HepG2 (cell line): Measurements from ENCODE around the gene THRA. TPM values are rescaled to one million over a fixed set of nuclear protein-coding genes. Genes with fewer than 3 reads are reported as not detected.

Experiments
- ATAC-seq: fragments of 200-7000 bp; cut with Tn5 transposase; 3 replicates; pipeline ENCODE4 v1.9.1; 2020; ENCODE audit warnings: mild to moderate bottlenecking, moderate library complexity
- BruUV-seq: library from RNA; stranded (reverse); fragments of 400-500 nt; replicated peaks from 2 replicates; lab custom pipeline; 2021; lab: Mats Ljungman, UMichigan
- CTCF ChIA-PET: fragments of 300-600 bp; formaldehyde crosslinking; extraction: SDS; loops from one replicate; lab custom pipeline; 2021; ENCODE audit warnings: low total read pairs, inconsistent platforms, low intra/inter-chr PET ratio; lab: Yijun Ruan, JAX
- POLR2A ChIA-PET: fragments of 350-600 bp; sonication (Branson Sonifier 250); formaldehyde crosslinking; loops from one replicate; lab custom pipeline; 2020; ENCODE audit warnings: antibody characterized with exemption, inconsistent platforms; lab: Yijun Ruan, JAX
- DNase-seq: peaks from one replicate; pipeline ENCODE4 v3.0.0-alpha.2; 2015; ENCODE audit warnings: low spot score
- FAIRE-seq: peaks from 3 replicates; lab custom pipeline; 2011; peaks lifted over from hg19 to GRCh38; lab: Jason Lieb, UNC
- H2AFZ ChIP-seq: one replicate; pipeline ENCODE4 v1.6.1; 2011; ENCODE audit warnings: low read length, inconsistent platforms
- H3K27ac ChIP-seq: fragments of 300-600 bp; 3 replicates; pipeline ENCODE4 v1.8.0; 2011; ENCODE audit warnings: mixed run types, mild to moderate bottlenecking, mixed read lengths, low read length, inconsistent platforms; ENCODE audit not compliant: insufficient read depth; ENCODE audit errors: extremely low read length
- H3K27me3 ChIP-seq, 2 experiments: fragments of 200-600 bp in 1 of 2; 2 replicates in 1 of 2; 3 replicates in 1 of 2; pipeline versions ENCODE4 v1.6.0 to v1.8.0; 2011; ENCODE audit warnings: low read length in 2 of 2, mild to moderate bottlenecking in 2 of 2, moderate library complexity in 2 of 2, inconsistent platforms in 1 of 2; ENCODE audit not compliant: insufficient read depth in 2 of 2, control insufficient read depth in 1 of 2
- H3K36me3 ChIP-seq, 2 experiments: fragments of 200-600 bp in 1 of 2; replicated peaks in 1 of 2; 2 replicates in 1 of 2; 3 replicates in 1 of 2; pipeline versions ENCODE4 v1.5.1 to v1.8.0; 2011; ENCODE audit warnings: low read length in 2 of 2, inconsistent platforms in 1 of 2; ENCODE audit not compliant: insufficient read depth in 2 of 2, control insufficient read depth in 1 of 2
- H3K4me1 ChIP-seq: 2 replicates; pipeline ENCODE4 v1.5.1; 2012; ENCODE audit warnings: low read length, inconsistent platforms; ENCODE audit not compliant: insufficient read depth
- H3K4me2 ChIP-seq: 2 replicates; pipeline ENCODE4 v1.6.0; 2011; ENCODE audit warnings: low read depth, low read length, inconsistent platforms
- H3K4me3 ChIP-seq, 3 experiments: fragments of 200-600 bp in 1 of 3; sonication (generic), shearing (Covaris generic) in 1 of 3; replicated peaks in 1 of 3; 2 replicates each; pipeline ENCODE4 v1.5.1; 2011 to 2016; ENCODE audit warnings: low read length in 3 of 3, inconsistent platforms in 2 of 3, low read depth in 2 of 3, mild to moderate bottlenecking in 2 of 3, control low read depth in 1 of 3, mixed read lengths in 1 of 3; ENCODE audit not compliant: insufficient read depth in 1 of 3
- H3K79me2 ChIP-seq: one replicate; pipeline ENCODE4 v1.6.1; 2011; ENCODE audit warnings: low read length, inconsistent platforms; ENCODE audit not compliant: insufficient read depth
- H3K9ac ChIP-seq: 2 replicates; pipeline ENCODE4 v1.6.0; 2011; ENCODE audit warnings: mild to moderate bottlenecking, low read depth, low read length, inconsistent platforms; ENCODE audit not compliant: insufficient read depth
- H3K9me3 ChIP-seq: 2 replicates; pipeline ENCODE4 v1.5.1; 2012; ENCODE audit warnings: mild to moderate bottlenecking, low read length
- H4K20me1 ChIP-seq: 2 replicates; pipeline ENCODE4 v1.6.0; 2011; ENCODE audit warnings: inconsistent platforms, mild to moderate bottlenecking, low read length, moderate library complexity; ENCODE audit not compliant: insufficient read depth
- EEA1 ChIP-seq: sonication (generic); formaldehyde crosslinking; IDR thresholded peaks from 2 replicates; pipeline ENCODE4 v1.5.1; 2020; ENCODE audit warnings: mild to moderate bottlenecking, missing genetic modification reagents, borderline replicate concordance
- SAFB2 ChIP-seq: sonication (generic); formaldehyde crosslinking; IDR thresholded peaks from 2 replicates; pipeline ENCODE4 v1.5.1; 2020; ENCODE audit warnings: missing genetic modification reagents, low read depth, mild to moderate bottlenecking, borderline replicate concordance
- SUZ12 ChIP-seq: fragments of 150-350 bp; IDR thresholded peaks from 2 replicates; pipeline ENCODE4 v1.6.1; 2014; ENCODE audit warnings: low read depth, low read length
- ZNF501 ChIP-seq: sonication (generic); formaldehyde crosslinking; IDR thresholded peaks from 2 replicates; pipeline ENCODE4 v1.5.1; 2020; ENCODE audit warnings: mild to moderate bottlenecking, moderate library complexity, missing genetic modification reagents
- ZNF687 ChIP-seq: sonication (generic); formaldehyde crosslinking; IDR thresholded peaks from 2 replicates; pipeline ENCODE4 v1.5.1; 2020; ENCODE audit warnings: mild to moderate bottlenecking, missing genetic modification reagents, moderate library complexity
- WGBS: methylation state at CpG from one replicate; pipeline ENCODE4 v1.1.6; 2017; ENCODE audit warnings: low lambda C conversion rate; 5-methylcytosine and 5-hydroxymethylcytosine counted together
- in situ Hi-C: cut with HindIII; loops from 2 replicates; pipeline ENCODE4 v1.10.0; 2017; ENCODE audit warnings: low pct_unique_long_range_greater_than_20kb; ENCODE audit not compliant: extremely low pct_ligation_motif_present
- intact Hi-C: fragments of 100-400 bp; cut with micrococcal nuclease; formaldehyde crosslinking; loops from one replicate; pipeline ENCODE4 v1.10.0; 2022; ENCODE audit not compliant: unreplicated experiment
- polyA plus RNA-seq, 8 experiments: library from polyadenylated mRNA; depleted of rRNA in 3 of 8; stranded (reverse) in 7 of 8; unstranded in 1 of 8; fragments of >200 nt; fragmentation: Illumina TruSeq in 4 of 8; extraction: Trizol in 4 of 8; gene quantifications; 2 replicates each; pipeline versions ENCODE4 v1.2.1 to v1.2.3, GENCODE V29; 2011 to 2016; ENCODE audit warnings: low read depth in 4 of 8, missing spikeins in 1 of 8, mixed read lengths in 1 of 8; ENCODE audit not compliant: insufficient read depth in 1 of 8
- total RNA-seq, 5 experiments: library from RNA; depleted of rRNA; stranded (reverse); fragments of >200 nt; fragmentation: Illumina TruSeq; extraction: Trizol; gene quantifications; 2 replicates each; pipeline ENCODE4 v1.2.3, GENCODE V29; 2016; ENCODE audit warnings: low read depth in 1 of 5
- TF ChIP-seq, protein P1 (sequence below): sonication (generic); formaldehyde crosslinking; IDR thresholded peaks from 2 replicates; pipeline ENCODE4 v1.5.0; 2020; ENCODE audit warnings: mild to moderate bottlenecking, missing genetic modification reagents, borderline replicate concordance
- TF ChIP-seq, protein P2 (sequence below): sonication (generic); formaldehyde crosslinking; IDR thresholded peaks from 2 replicates; pipeline ENCODE4 v1.4.0; 2020; ENCODE audit warnings: missing genetic modification reagents, borderline replicate concordance
- TF ChIP-seq, protein P3 (sequence below): sonication (generic); formaldehyde crosslinking; IDR thresholded peaks from 2 replicates; pipeline ENCODE4 v1.8.0; 2022; ENCODE audit warnings: missing genetic modification reagents, mild to moderate bottlenecking, moderate library complexity, borderline replicate concordance

THRA gene
- total and polyA plus RNA-seq, 2 of the 13 experiments (the other 11 are each of a cell fraction or from before 2014, with no cell fraction given): 8.0 to 9.9 TPM

DNA sequence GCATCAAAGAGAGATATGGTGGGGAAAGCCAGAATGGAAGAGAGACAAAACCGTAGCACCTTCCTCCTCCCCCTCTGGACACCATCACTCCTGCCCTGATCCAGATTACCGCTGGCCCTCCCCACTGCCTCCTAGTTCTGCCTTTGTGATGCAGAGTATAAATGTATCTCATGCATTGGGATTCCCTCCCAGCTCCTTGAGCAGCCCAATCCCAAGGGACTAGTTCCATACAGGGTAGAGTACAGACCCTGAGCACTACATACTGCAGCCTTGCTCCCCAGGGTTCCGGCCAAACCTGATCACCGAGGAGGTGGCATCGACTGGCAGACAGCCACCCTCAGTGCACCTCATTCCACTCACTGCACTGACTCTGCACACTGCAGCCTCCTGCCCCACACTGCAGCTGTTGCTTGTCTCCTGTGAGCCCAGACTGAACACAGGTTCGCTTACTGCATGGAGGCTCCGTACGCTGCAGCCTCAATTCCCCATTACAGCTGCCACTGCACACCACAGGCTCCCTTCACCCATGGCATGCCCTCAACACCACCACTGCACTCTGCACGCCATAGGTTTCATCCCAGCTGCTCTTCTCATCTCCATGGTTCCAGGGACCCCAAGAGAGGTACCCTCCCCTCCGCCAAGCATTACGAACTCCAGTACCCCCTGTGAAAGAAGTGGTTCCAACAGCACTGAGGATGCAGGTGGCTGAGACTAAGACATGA, 1.7 kb upstream of the THRA start:
- in situ Hi-C loops: no loop called here

More for the DNA sequence above, 1.7 kb upstream of the THRA start:
- Histone ChIP-seq H2AFZ (no peak overlapping the region), H3K27ac (no peak overlapping the region), H3K4me1 (peaks cover 62% of the 10 kb centered on the region), H3K9me3 (no peaks in the 10 kb centered on the region), H3K4me2 (peak overlapping the region; percentile 23), H3K36me3 (no peaks in the 10 kb centered on the region), H3K27me3 (peaks cover 4 to 39% of the 10 kb centered on the region in 2 experiments; a peak in 4 of 5 replicates), H3K79me2 (peaks cover 6% of the 10 kb centered on the region), H3K9ac (no peak overlapping the region), H3K4me3 (peak overlapping the region in 1 of 3 experiments; percentile 72; a peak in 1 of 6 replicates), H4K20me1 (no peaks in the 10 kb centered on the region)
- WGBS: 43% methylated on average over 11 of the region's 11 CpGs
- no TSS peak for BruUV-seq
- 0 out of 2 replicates have a peak, but pooled peaks have one; percentile 20 for TF ChIP-seq ZNF501 (CRISPR knock-in tag)
- peak; percentile 24; the same call in 1 of the 2 replicates for TF ChIP-seq ZNF687 (CRISPR knock-in tag)
- TF ChIP-seq, protein P1, sequence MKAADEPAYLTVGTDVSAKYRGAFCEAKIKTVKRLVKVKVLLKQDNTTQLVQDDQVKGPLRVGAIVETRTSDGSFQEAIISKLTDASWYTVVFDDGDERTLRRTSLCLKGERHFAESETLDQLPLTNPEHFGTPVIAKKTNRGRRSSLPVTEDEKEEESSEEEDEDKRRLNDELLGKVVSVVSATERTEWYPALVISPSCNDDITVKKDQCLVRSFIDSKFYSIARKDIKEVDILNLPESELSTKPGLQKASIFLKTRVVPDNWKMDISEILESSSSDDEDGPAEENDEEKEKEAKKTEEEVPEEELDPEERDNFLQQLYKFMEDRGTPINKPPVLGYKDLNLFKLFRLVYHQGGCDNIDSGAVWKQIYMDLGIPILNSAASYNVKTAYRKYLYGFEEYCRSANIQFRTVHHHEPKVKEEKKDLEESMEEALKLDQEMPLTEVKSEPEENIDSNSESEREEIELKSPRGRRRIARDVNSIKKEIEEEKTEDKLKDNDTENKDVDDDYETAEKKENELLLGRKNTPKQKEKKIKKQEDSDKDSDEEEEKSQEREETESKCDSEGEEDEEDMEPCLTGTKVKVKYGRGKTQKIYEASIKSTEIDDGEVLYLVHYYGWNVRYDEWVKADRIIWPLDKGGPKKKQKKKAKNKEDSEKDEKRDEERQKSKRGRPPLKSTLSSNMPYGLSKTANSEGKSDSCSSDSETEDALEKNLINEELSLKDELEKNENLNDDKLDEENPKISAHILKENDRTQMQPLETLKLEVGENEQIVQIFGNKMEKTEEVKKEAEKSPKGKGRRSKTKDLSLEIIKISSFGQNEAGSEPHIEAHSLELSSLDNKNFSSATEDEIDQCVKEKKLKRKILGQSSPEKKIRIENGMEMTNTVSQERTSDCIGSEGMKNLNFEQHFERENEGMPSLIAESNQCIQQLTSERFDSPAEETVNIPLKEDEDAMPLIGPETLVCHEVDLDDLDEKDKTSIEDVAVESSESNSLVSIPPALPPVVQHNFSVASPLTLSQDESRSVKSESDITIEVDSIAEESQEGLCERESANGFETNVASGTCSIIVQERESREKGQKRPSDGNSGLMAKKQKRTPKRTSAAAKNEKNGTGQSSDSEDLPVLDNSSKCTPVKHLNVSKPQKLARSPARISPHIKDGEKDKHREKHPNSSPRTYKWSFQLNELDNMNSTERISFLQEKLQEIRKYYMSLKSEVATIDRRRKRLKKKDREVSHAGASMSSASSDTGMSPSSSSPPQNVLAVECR (CRISPR knock-in tag): 0 out of 2 replicates have a peak, but pooled peaks have one; percentile 21
- TF ChIP-seq, protein P2, sequence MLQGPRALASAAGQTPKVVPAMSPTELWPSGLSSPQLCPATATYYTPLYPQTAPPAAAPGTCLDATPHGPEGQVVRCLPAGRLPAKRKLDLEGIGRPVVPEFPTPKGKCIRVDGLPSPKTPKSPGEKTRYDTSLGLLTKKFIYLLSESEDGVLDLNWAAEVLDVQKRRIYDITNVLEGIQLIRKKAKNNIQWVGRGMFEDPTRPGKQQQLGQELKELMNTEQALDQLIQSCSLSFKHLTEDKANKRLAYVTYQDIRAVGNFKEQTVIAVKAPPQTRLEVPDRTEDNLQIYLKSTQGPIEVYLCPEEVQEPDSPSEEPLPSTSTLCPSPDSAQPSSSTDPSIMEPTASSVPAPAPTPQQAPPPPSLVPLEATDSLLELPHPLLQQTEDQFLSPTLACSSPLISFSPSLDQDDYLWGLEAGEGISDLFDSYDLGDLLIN (CRISPR knock-in tag): no peak
- TF ChIP-seq SUZ12: no peak
- TF ChIP-seq EEA1: no peak
- TF ChIP-seq SAFB2 (CRISPR knock-in tag): no peak
- TF ChIP-seq, protein P3, sequence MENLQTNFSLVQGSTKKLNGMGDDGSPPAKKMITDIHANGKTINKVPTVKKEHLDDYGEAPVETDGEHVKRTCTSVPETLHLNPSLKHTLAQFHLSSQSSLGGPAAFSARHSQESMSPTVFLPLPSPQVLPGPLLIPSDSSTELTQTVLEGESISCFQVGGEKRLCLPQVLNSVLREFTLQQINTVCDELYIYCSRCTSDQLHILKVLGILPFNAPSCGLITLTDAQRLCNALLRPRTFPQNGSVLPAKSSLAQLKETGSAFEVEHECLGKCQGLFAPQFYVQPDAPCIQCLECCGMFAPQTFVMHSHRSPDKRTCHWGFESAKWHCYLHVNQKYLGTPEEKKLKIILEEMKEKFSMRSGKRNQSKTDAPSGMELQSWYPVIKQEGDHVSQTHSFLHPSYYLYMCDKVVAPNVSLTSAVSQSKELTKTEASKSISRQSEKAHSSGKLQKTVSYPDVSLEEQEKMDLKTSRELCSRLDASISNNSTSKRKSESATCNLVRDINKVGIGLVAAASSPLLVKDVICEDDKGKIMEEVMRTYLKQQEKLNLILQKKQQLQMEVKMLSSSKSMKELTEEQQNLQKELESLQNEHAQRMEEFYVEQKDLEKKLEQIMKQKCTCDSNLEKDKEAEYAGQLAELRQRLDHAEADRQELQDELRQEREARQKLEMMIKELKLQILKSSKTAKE (CRISPR knock-in tag): 0 out of 2 replicates have a peak, but pooled peaks have one; percentile 16
- ChIA-PET POLR2A (interaction anchor here (1.1 to 3.8 kb wide), 2 partner anchors 11 to 38 kb away, joined by 3 to 29 read pairs; no protein-coding TSS in a partner anchor), CTCF (interaction anchor here (3.0 kb wide), 1 partner anchor 14 kb away, joined by 25 read pairs; no protein-coding TSS in a partner anchor)
- FAIRE-seq: no peak
- no peak for DNase-seq
- intact Hi-C loops: no loop called here
- peak; percentile 4 for ATAC-seq
